Measurements from ENCODE around the gene ZNF578. TPM values are rescaled to one million over a fixed set of nuclear protein-coding genes. Genes with fewer than 3 reads are reported as not detected.
A peak's percentile ranks its signal among the peaks of the same experiment; 100 is the strongest.

Gene ZNF578
- total RNA-seq, 4 donors from 2014 or later = 0.95 to 0.96 TPM; not detected in 2

DNA sequence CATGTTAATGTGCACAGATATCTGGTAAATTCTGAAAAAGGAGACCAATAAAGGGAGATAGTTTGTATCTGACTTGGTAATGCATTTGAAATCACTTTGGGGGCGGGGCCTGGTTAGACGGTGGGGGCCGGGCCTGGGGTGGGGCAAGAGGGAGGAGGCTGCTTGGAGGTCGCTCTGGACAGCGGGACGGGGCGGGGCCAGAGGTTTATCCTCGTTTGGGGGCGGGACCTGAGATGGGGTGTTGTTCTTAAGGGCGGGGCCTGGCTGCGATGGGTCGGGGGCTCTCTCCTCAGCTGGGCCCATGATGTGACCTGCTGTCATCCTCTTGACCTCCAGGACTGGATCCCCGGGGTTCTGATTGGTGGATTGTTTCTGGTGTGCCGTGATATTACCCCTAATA, 69.2 kb downstream of the ZNF578 start:
- in situ Hi-C loops (cut with MboI; ENCODE audit: low pct_ligation_motif_present in 1 of 4, low pct_unique_long_range_greater_than_20kb in 1 of 4, low sequenced_read_pairs in 3 of 4) (no loop called here), intact Hi-C loops (cut with DNase I; ENCODE audit: low total_unique reads) (loop anchor here (5.0 kb wide), 1 partner anchor 845 kb away; the partner anchor contains the start of gene ZNF525)
- Histone ChIP-seq H3K27me3 (no peaks in the 10 kb centered on the region), H3K4me3 (no peak overlapping the region), H3K4me1 (peaks cover 0 to 5% (median 2%) of the 10 kb centered on the region in 4 donors), H3K9me3 (peaks cover 5 to 9% of the 10 kb centered on the region in 2 donors), H3K27ac (no peak overlapping the region), H3K36me3 (no peaks in the 10 kb centered on the region)
- TF ChIP-seq POLR2A (IDR thresholded peaks at IDR 0.05) (no peak), POLR2AphosphoS5 (IDR thresholded peaks at IDR 0.05) (no peak), EP300 (IDR thresholded peaks at IDR 0.05; ENCODE audit: low read depth) (no peak)
- TF ChIP-seq, protein P1, sequence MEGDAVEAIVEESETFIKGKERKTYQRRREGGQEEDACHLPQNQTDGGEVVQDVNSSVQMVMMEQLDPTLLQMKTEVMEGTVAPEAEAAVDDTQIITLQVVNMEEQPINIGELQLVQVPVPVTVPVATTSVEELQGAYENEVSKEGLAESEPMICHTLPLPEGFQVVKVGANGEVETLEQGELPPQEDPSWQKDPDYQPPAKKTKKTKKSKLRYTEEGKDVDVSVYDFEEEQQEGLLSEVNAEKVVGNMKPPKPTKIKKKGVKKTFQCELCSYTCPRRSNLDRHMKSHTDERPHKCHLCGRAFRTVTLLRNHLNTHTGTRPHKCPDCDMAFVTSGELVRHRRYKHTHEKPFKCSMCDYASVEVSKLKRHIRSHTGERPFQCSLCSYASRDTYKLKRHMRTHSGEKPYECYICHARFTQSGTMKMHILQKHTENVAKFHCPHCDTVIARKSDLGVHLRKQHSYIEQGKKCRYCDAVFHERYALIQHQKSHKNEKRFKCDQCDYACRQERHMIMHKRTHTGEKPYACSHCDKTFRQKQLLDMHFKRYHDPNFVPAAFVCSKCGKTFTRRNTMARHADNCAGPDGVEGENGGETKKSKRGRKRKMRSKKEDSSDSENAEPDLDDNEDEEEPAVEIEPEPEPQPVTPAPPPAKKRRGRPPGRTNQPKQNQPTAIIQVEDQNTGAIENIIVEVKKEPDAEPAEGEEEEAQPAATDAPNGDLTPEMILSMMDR (IDR thresholded peaks at IDR 0.05) = no peak
- no peak for DNase-seq
- WGBS, 2 donors (ENCODE audit: low coverage in 1 of 2) = 86 to 88% methylated on average over 4 to 14 of the region's 14 CpGs

DNA sequence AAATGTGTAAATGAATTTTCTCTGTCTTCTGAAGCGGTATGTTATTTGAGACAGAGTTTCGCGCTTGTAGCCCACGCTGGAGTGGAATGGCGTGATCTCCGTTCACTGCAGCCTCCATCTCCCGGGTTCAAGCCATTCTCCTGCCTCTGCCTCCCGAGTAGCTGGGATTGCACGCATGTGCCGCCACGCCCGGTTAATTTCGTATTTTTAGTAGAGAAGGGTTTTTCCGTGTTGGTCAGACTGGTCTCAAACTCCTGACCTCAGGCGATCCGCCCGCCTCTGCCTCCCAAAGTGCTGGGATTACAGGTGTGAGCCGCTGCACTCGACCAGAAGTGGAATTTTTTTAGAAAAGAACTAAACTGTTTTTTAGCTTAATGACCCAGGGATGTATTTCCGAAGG, 70.7 kb downstream of the ZNF578 start:
- in situ Hi-C loops (cut with MboI; ENCODE audit: low pct_ligation_motif_present in 1 of 4, low pct_unique_long_range_greater_than_20kb in 1 of 4, low sequenced_read_pairs in 3 of 4) (no loop called here), intact Hi-C loops (cut with DNase I; ENCODE audit: low total_unique reads) (loop anchor here (5.0 kb wide), 1 partner anchor 843 kb away; the partner anchor contains the start of gene ZNF525)
- 89 to 95% methylated on average over 13 to 20 of the region's 20 CpGs for WGBS, 2 donors (ENCODE audit: low coverage in 1 of 2)
- no peak overlapping the region for H3K27ac ChIP-seq
- H3K27me3 ChIP-seq = no peaks in the 10 kb centered on the region
- H3K9me3 ChIP-seq = peaks cover 5 to 6% of the 10 kb centered on the region in 2 donors
- no peak overlapping the region for H3K4me3 ChIP-seq
- H3K4me1 ChIP-seq = peaks cover 7 to 17% (median 12%) of the 10 kb centered on the region in 4 donors
- no peaks in the 10 kb centered on the region for H3K36me3 ChIP-seq
- no peak for DNase-seq
- TF ChIP-seq POLR2A (IDR thresholded peaks at IDR 0.05) = no peak

DNA sequence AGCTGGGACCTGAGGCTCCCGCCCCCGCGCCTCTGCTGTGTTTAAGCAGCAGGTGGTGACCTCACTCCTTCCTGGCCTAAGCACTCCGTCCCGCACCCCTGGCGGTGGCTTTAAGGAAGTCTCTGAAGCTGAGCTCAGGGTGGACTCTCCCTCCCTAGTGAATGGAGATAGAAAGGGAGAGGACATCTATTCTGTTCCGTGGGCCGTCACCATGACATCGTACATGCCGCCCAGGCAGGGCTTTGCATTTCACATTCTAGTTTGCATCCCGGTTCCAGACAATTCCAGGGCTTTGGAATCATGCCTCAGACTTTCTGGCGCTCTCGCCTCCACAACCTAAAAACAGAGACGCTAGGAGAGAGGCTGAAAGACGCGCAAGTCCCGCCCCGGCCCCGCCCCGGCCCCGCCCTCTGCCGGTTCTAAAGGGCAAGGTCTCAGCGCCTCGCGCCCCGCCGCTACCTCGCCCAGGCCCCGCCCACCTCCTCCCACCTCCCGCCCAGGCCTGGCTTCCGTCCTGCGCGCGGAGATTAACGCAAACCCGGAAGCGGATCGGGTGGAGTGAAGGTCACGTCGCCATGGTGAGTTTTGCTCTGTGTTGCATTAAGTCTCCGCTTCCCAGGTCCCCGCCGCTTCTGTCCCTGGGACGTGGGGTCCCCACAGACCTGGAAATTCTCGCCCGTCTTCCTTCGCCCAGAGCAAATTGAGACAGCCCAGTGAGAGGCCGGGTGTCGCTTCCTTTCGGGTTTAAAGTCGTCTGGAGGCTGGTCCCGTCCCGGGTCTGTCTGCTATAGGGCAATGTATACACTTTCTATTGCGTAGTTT, 74.0 kb downstream of the ZNF578 start, which contains the start of gene ZNF808:
Gene ZNF808, plus strand, starts transcription at position 535 of the 822 bp plus-strand sequence. CDS start 15,617 bp downstream, outside the sequence.
- intact Hi-C loops (cut with DNase I; ENCODE audit: low total_unique reads) = no loop called here
- TF ChIP-seq POLR2AphosphoS5 (IDR thresholded peaks at IDR 0.05) (peak in 2 of 3 donors; percentile 82 to 90), POLR2A (IDR thresholded peaks at IDR 0.05) (peak; percentile 82), EP300 (IDR thresholded peaks at IDR 0.05; ENCODE audit: low read depth) (no peak)
- TF ChIP-seq, protein P1 (IDR thresholded peaks at IDR 0.05) = peak; percentile 59 to 93 (median 67)
- no peaks in the 10 kb centered on the region for H3K27me3 ChIP-seq
- 0 to 1% methylated on average over 4 to 53 of the region's 54 CpGs for WGBS, 2 donors (ENCODE audit: low coverage in 1 of 2)
- H3K9me3 ChIP-seq = peaks cover 5 to 6% of the 10 kb centered on the region in 2 donors
- in situ Hi-C loops (cut with MboI; ENCODE audit: low pct_ligation_motif_present in 1 of 4, low pct_unique_long_range_greater_than_20kb in 1 of 4, low sequenced_read_pairs in 3 of 4) = no loop called here
- DNase-seq = peak; percentile 99
- H3K4me1 ChIP-seq = peaks cover 8 to 18% (median 12%) of the 10 kb centered on the region in 4 donors
- H3K27ac ChIP-seq = peak within 1 kb of the TSS; percentile 91 to 97 (median 93)
- H3K36me3 ChIP-seq = peaks cover 0 to 10% (median 0%) of the 10 kb centered on the region in 4 donors
- peak within 1 kb of the TSS; percentile 70 to 89 (median 78) for H3K4me3 ChIP-seq

DNA sequence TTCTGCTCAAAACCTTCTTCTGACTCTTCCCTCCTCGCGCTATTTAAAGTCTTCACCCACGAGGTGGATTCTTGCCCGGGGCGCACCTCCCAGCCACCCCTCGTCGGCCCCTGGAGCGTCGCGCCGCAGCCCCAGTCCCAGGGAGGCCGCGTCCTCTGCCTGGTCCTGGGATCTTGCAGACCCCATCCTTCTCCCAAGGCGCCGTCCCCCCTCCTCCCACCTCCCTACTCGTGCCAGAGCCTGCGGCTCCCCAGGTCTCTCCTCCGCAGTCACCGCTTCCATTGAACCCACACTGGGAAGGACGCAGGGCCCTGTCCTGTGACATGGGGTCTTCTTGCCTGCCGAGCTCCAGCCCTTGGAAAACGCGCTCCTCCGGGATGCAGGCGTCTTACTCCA, 74.6 kb downstream of the ZNF578 start:
- Histone ChIP-seq H3K27ac (peak overlapping the region; percentile 91 to 97 (median 93)), H3K36me3 (peaks cover 0 to 16% (median 2%) of the 10 kb centered on the region in 4 donors), H3K4me3 (peak overlapping the region; percentile 70 to 89 (median 78)), H3K4me1 (peaks cover 8 to 18% (median 12%) of the 10 kb centered on the region in 4 donors), H3K27me3 (no peaks in the 10 kb centered on the region), H3K9me3 (peaks cover 5 to 9% of the 10 kb centered on the region in 2 donors)
- DNase-seq = peak; percentile 10
- intact Hi-C loops (cut with DNase I; ENCODE audit: low total_unique reads) = no loop called here
- 0% methylated on average over 25 of the region's 25 CpGs; no CpG with 5 or more reads in 1 of the 2 donors for WGBS, 2 donors (ENCODE audit: low coverage in 1 of 2)
- in situ Hi-C loops (cut with MboI; ENCODE audit: low pct_ligation_motif_present in 1 of 4, low pct_unique_long_range_greater_than_20kb in 1 of 4, low sequenced_read_pairs in 3 of 4) = no loop called here
- TF ChIP-seq POLR2AphosphoS5 (IDR thresholded peaks at IDR 0.05) = no peak
- TF ChIP-seq EP300 (IDR thresholded peaks at IDR 0.05; ENCODE audit: low read depth) = no peak
- TF ChIP-seq, protein P1 (IDR thresholded peaks at IDR 0.05) = no peak

Data from transverse colon (tissue), 4 donors.